Ramos (cell line): ENCODE measurements around the gene MYL2.

ENCODE experiments used
- in situ Hi-C: fragments of 300-500 bp; cut with MboI; formaldehyde crosslinking; loops from one replicate; pipeline ENCODE4 v1.14.3; 2022; ENCODE audit warnings: low sequenced_read_pairs; ENCODE audit not compliant: unreplicated experiment

MYL2 gene

DNA sequence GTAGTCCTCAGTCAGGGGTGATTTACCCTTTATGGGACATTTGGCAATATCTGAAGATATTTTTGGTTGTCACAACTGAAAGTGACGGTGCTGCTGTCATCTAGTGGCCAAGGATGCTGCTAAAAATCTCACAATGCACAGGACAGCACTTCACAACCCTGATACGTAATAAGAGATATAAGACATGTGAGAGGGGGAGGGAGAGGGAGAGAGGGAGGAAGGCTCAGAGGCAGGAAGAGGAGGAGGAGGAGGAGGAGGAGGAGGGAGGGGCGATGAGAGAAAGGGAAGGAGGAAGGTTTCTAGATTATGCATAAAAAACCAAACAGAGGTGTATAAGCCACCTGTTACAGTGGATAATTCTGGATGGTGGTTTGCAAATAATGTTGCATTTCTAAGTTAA, 14.3 kb downstream of the MYL2 start:
- in situ Hi-C loops = no loop called here

DNA sequence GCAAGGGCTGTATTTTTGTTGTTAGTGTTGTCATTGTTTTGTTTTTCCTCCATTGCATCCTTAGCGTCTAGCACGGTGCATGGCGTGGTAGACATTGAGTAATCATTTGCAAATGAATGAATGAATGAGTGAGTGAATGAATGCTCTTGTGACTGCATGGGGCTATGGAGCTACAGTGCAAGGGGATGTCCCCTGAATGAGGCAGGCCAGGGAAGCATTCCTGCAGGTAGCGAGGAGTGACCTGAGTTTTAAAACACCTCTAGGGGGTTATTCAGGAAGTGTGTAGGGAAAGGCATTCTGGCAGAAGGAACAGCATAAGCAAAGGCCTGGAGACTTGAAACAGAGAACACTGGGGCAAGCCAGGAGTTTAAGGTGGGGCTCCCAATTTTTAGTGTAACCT, 16.9 kb downstream of the MYL2 start:
- in situ Hi-C loops = no loop called here

DNA sequence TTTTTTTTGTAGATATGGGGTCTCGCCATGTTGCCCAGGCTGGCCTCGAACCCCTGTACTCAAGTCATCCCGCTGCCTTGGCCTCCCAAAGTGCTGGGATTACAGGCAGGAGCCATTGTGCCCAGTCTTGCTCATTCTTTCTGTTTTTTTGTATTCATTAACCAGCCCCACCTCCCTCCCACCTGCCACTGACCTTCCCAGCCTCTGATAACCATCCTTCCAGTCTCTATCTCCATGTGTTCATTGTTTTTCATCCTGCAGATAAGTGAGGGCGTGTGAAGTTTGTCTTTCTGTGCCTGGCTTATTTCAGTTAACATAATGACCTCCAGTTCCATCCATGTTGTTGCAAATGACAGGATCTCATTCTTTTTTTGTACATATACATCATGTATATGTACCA, 19.0 kb downstream of the MYL2 start:
- in situ Hi-C loops = no loop called here

DNA sequence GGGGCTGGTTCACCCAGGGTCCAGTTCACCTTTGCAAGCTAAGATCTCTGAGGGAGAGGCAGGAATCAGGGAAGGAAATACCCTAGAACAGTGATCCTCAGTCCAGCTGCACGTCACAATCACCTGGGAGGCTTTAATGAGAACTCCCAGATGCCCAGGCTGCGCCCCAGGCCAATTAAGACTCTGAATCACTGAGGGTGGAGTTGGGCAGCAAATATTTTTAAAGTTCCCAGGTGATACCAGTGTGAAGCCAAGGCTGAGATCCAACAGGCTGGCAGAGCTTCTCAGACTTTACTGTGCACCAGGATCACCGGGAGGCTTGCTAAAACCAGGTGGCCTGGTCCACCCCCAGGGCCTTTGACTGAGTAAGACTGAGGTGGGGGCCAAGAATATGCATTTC, 23.8 kb downstream of the MYL2 start:
- in situ Hi-C loops = no loop called here

DNA sequence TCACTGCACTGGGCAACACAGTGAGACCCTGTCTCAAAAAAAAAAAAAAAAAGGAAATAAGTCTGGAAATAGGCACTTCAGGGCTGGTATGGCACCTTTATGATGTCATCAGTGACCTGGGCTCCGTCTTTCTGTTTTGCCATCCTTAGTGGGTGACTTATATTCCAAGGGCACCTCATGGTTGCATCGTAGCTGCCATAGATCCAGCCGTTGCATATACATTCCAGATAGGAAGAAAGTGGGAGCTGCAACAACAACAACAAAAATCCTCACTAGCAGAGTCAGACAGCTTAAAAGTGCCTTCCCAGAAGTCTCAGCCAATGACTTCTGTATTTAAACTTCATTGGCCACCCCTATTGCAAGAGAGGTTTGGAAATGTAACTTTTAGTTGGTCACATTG, 26.4 kb downstream of the MYL2 start:
- in situ Hi-C loops = no loop called here

DNA sequence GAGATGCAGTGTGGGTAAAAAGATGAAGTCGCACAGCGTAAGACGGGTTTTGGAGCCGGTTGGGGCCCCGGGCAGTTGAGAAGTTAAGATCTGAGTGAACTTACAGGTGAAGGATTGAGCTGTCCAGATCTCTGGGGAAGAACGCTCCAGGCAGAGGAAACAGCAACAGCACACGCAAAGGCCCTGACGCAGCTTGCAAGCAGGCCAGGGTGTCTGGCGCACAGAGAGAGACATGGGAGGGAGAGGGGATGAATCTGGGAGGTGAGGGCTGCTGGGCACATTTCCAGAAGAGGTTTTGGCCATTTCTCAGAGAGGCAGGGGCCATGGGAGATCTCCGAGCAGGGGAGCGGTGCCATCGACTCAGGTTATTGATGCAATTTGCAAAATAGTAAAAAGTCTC, 31.0 kb downstream of the MYL2 start:
- in situ Hi-C loops = no loop called here

DNA sequence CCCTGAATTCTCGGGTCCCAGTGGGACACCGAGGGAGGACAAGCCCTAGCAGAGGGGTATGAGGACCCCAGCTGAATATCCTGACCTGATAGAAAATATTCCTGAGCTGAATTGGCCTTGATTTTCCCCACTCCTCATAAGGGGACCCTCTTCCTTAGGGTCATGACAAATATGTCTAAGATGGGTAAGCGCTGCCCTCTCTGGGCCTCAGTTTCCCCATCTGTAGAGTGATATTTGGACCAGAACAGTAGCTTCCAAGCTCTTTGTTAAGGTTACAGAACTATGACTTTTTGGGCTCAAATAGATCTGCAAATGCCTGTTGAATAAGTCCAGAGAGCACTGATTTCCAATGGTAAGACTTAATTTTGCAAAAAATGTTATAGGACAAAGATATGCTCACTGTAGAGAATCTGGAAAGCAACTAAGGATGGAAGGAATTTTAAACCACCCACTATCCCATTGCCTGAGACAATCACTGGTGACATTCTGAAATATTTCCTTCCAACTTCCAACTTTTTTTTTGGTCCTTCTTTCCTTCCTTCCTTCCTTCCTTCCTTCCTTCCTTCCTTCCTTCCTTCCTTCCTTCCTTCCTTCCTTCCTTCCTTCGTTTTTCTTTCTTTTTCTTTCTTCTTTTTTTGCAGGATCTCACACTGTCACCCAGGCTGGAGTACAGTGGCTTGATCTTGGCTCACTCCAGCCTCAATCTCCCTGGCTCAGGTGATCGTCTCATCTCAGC, 32.0 kb downstream of the MYL2 start:
- in situ Hi-C loops = no loop called here

DNA sequence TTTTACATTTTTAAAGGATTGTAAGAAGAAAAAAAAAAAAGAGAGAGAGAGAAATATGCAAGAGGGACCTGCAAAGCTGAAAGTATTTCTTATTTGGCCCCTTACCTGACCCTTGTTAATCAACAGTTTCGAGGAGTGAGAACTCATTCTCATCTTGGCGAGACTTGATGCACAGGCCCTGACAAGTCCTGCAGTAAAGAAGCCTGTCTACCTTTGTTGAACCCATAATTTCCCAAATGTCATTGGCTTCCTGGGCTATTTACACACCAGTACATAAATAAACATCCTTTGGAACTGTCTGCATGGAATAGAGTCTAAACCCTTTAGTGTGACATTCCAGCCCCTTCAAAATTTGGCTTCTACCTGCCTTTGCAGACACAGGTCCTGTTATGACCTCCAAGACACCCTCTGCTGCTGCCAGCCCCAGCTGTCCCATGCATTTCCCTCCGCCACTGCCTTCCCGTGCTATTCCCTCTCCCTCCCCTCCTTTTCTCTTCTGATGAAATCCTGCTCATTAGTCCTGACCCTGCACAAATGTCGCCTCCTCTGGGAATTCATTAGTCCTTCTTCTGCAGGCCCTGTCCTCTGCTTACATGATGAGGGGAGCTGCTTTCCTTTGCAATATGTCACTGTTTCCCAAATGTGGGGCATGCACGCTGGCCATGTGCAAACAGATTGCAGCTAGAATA, 35.1 kb downstream of the MYL2 start:
- in situ Hi-C loops = no loop called here

DNA sequence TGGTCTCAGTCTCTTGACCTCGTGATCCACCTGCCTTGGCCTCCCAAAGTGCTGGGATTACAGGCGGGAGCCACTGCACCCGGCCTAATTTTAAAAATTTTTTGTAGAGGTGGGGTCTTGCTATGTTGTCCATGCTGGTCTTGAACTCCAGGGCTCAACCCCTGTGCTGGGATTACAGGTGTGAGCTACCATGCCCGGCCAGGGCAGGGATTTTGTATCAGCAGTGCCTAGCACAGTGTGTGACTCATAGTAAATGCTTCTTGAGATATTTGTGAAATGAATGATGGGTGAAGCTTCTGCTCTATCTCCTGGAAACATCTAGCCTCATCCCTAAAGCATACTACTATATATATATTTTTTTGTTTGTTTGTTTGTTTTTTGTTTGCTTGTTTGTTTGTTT, 37.1 kb downstream of the MYL2 start:
- in situ Hi-C loops = no loop called here

DNA sequence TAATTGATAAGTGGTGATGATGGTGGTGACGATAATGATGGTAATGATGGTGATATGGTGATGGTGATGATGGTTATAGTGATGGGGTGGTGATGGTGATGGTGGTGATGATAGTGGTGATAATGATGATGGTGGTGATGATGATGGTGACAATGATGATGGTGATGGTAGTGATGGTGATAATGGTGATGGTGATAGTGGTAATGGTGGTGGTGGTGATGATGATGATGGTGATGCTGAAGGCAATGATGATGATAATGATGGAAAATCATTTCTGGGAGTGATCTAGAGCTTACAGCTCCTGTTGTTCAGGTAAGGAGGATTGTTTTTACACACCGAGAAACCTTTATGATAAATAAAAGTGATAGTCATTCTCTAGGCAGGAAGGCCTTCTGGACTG, 39.7 kb downstream of the MYL2 start:
- in situ Hi-C loops = no loop called here

DNA sequence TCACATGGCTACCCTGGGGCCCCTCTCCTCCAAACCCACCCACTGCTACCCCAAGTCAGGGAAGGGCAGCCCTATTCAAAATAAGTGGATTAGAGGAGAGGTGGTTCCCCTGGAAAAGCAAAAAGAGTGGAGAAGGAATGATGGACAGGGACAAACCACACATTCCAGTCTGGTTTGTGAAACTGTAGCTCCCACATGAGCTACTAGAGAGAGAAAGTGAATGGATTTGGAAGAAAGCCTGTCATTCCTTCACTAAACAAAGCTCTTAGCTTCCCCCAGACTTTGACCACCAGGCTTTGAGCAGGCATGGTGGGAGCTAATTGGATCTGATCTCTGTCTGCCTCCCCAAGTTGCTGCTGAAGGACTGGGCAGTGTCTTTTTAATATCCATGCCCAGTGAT, 45.6 kb downstream of the MYL2 start:
- in situ Hi-C loops = no loop called here

DNA sequence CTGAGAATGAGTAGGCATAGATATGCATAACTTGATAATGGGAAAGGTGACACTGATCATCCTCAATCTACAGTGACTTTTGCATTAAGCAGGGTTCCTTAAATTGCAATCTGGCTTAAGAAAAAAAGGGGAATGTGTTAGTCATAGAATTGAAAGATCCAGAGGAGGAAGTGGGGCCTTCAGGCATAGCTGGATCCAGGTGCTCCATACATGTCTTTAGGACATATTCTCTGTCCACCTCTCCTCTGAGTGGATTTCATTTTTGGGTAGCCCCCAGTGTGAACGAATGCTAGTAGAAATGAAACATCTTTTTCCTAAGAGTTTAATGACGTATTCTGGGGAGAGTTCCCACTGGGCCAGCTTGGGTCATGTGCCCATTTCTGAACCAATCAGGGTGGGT, 46.0 kb downstream of the MYL2 start:
- in situ Hi-C loops = no loop called here

DNA sequence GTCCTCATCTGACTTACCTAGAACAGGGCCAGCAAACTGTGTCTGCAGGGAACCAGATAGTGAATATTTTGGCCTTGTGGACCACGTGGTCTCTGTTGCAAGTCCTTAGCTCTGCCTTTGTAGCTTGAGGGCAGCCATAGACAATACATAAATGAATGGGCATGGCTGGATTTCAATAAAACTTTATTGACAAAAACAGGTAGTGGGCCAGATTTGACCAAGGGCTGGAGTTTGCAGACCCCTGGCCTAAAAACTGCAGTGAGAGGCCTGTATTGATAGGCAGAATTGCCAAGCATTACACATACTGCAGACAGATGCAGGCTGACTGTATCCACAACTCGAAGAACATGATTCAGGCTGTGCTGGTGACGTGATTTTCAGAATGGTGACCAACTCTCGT, 48.3 kb downstream of the MYL2 start:
- in situ Hi-C loops = no loop called here

DNA sequence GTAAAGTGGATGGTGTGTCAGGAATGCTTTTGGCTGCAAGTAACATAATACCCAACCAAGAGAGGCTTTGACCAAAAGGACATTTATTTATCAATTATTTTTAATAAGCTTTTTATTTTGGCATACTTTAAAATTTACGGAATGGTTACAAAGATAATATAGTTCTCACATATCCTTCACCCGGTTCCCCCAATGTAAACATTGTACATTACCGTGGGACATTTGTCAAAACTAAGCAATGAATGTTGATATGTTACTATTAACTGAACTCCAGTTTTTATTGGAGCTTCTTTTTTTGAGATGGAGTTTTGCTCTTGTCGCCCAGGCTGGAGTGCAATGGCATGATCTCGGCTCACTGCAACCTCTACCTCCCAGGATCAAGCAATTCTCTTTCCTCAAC, 50.6 kb downstream of the MYL2 start:
- in situ Hi-C loops = no loop called here

DNA sequence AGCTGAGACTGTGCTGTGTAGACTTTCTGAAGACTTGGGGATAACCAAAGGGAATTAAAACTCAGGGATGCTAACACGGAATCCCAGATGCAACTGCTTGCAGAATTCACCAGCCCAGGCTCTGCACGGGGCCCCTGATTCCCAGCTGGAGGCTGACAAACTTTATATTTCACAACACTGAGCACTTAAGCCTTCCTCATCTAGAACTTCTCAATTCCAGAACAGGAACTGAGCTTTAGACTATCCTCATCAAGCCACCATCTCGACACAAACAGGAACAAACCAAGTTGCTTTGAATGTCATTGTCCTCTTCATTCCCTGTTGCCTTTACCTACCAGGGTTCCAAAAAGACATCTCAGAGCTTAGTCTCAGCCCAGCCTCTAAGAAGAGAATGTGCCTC, 51.4 kb downstream of the MYL2 start:
- in situ Hi-C loops = no loop called here

DNA sequence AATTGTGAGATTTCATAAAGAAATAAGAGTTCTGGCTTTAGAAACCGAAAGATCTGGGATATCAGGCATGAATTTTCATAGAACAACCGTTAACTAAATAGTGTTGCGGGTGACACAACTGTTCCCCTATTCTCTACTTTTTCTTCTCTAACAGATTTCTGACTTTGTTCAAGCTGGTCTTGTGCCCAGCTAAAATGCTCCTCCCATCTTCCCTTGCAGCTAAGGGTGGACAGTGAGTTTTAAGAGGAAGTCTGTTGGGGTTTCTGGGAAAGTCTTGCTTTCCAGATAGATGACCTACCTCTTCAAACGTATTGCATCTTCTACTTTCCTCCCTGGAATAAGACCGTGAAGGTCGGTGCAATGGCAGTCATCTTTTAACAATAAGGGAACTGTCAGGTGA, 54.9 kb downstream of the MYL2 start:
- in situ Hi-C loops = no loop called here

DNA sequence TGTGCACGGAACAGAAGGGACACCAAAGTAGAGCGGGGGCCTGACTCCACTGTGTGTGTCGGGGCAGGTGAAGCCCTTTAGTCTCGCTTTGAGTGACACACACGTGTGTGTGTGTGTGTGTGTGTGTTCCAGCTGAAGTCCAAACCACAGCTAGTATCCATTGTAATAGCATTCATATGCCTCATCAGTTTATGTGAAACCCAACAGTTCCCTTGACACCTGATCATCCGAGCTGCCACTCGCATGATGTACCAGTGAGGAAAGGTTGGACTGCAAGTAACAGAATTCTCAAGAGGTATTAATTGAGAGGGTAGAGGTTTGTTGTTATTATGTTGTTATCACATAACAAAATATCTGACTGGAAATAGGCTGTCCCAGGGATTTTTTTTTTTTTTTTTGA, 57.2 kb downstream of the MYL2 start:
- in situ Hi-C loops = no loop called here

DNA sequence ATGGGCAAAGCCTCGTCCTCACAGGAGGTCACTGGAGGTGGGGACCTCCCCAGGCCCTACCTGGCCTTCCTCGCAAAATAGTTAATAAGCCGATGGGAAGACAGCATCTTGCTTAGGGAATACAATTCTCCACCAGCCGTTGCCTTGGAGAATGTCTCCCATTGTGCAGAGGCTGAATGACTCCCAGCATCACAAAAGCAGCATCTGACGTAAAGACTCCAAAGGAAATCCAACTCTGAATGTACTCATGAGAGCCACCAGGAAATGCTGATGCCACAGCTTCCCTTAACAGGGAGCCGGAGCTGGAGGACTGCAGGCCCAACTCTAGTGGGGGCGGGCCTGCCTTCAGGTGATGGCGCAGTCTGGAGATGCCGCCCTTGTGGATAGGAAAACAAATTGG, 58.0 kb downstream of the MYL2 start:
- in situ Hi-C loops = no loop called here

DNA sequence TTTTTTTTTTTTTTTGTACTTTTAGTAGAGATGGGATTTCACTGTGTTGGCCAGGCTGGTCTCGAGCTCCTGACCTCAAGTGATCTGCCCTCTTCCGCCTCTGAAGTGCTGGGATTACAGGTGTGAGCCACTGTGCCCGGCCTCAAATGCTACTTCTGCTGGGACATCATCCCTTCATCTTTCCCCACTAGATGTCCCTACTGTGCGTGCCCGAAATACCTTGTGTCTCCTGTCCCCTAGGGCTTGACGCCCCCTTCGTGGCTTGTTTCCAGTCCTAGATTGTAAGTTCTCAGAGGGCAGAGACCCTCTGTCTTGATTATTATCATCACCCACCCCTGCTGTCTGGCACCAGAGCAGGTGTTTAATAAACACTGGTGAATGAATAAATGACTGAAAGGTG, 58.6 kb downstream of the MYL2 start:
- in situ Hi-C loops = no loop called here
